Measurements from ENCODE around the gene NPHS2.
A peak's percentile ranks its signal among the peaks of the same experiment; 100 is the strongest.

Gene NPHS2

GRCh38 chr1:179591592-179592580 lies 16.1 kb upstream of the NPHS2 start, which contains the start of gene TDRD5:
TSS of gene TDRD5 (plus strand) at chr1:179591832. CDS start at chr1:179592616, 784 bp downstream.
- Histone ChIP-seq H3K36me3 (no peaks in the 10 kb centered on the region), H3K27me3 (peaks cover 71% of the 10 kb centered on the region), H3K9me3 (no peaks in the 10 kb centered on the region), H3K4me3 (ENCODE audit: low read depth in 1 of 2, low read length in 1 of 2) (peak within 1 kb of the TSS; percentile 3 to 6), H3K4me1 (ENCODE audit: control insufficient read depth in 1 of 2, insufficient read depth in 1 of 2, low read depth in 1 of 2, low read length in 1 of 2) (peaks cover 2 to 9% of the 10 kb centered on the region in 2 experiments), H3K27ac (no peak within 1 kb of the TSS)
- no peak for TF ChIP-seq CTCF (IDR thresholded peaks at IDR 0.05)

GRCh38 chr1:179591253-179591591 lies 15.5 kb upstream of the NPHS2 start:
- peaks cover 77% of the 10 kb centered on the region for H3K27me3 ChIP-seq

GRCh38 chr1:179590671-179591070 lies 14.9 kb upstream of the NPHS2 start:
- no peak overlapping the region for H3K4me3 ChIP-seq (ENCODE audit: low read depth in 1 of 2, low read length in 1 of 2)
- no peaks in the 10 kb centered on the region for H3K9me3 ChIP-seq
- no peak for TF ChIP-seq CTCF (IDR thresholded peaks at IDR 0.05)
- no peaks in the 10 kb centered on the region for H3K36me3 ChIP-seq
- no peak overlapping the region for H3K27ac ChIP-seq
- peaks cover 7 to 15% of the 10 kb centered on the region in 2 experiments for H3K4me1 ChIP-seq (ENCODE audit: control insufficient read depth in 1 of 2, insufficient read depth in 1 of 2, low read depth in 1 of 2, low read length in 1 of 2)
- H3K27me3 ChIP-seq = peaks cover 83% of the 10 kb centered on the region

More at GRCh38 chr1:179591253-179591591, 15.5 kb upstream of the NPHS2 start:
- peaks cover 4 to 13% of the 10 kb centered on the region in 2 experiments for H3K4me1 ChIP-seq (ENCODE audit: control insufficient read depth in 1 of 2, insufficient read depth in 1 of 2, low read depth in 1 of 2, low read length in 1 of 2)
- TF ChIP-seq CTCF (IDR thresholded peaks at IDR 0.05) = no peak
- no peak overlapping the region for H3K27ac ChIP-seq
- H3K9me3 ChIP-seq = no peaks in the 10 kb centered on the region
- no peaks in the 10 kb centered on the region for H3K36me3 ChIP-seq
- H3K4me3 ChIP-seq (ENCODE audit: low read depth in 1 of 2, low read length in 1 of 2) = peak overlapping the region in 1 of 2 experiments; percentile 3

- Histone ChIP-seq H3K27ac (no peak overlapping the region), H3K9me3 (no peaks in the 10 kb centered on the region), H3K4me3 (ENCODE audit: low read depth in 1 of 2, low read length in 1 of 2) (no peak overlapping the region), H3K36me3 (no peaks in the 10 kb centered on the region), H3K4me1 (ENCODE audit: control insufficient read depth in 1 of 2, insufficient read depth in 1 of 2, low read depth in 1 of 2, low read length in 1 of 2) (peaks cover 7 to 15% of the 10 kb centered on the region in 2 experiments), H3K27me3 (peaks cover 88% of the 10 kb centered on the region)
- no peak for TF ChIP-seq CTCF (IDR thresholded peaks at IDR 0.05)
Measured at GRCh38 chr1:179589509-179589908, 13.8 kb upstream of the NPHS2 start.

- Histone ChIP-seq H3K27ac (no peak overlapping the region), H3K36me3 (no peaks in the 10 kb centered on the region), H3K4me1 (ENCODE audit: control insufficient read depth in 1 of 2, insufficient read depth in 1 of 2, low read depth in 1 of 2, low read length in 1 of 2) (peaks cover 7 to 15% of the 10 kb centered on the region in 2 experiments), H3K4me3 (ENCODE audit: low read depth in 1 of 2, low read length in 1 of 2) (no peak overlapping the region), H3K27me3 (peaks cover 83% of the 10 kb centered on the region), H3K9me3 (no peaks in the 10 kb centered on the region)
- TF ChIP-seq CTCF (IDR thresholded peaks at IDR 0.05) = no peak
Measured at GRCh38 chr1:179588425-179589024, 12.8 kb upstream of the NPHS2 start.

All from neutrophil (primary cell).